GM21723 (cell line): Measurements from ENCODE around the gene PLA2G6.

ENCODE experiments used
- ATAC-seq: cut with Tn5 transposase; IDR thresholded peaks from one replicate; pipeline ENCODE4 v1.9.1; 2021; ENCODE audit warnings: mild to moderate bottlenecking, moderate library complexity; ENCODE audit not compliant: unreplicated experiment

PLA2G6 gene

DNA sequence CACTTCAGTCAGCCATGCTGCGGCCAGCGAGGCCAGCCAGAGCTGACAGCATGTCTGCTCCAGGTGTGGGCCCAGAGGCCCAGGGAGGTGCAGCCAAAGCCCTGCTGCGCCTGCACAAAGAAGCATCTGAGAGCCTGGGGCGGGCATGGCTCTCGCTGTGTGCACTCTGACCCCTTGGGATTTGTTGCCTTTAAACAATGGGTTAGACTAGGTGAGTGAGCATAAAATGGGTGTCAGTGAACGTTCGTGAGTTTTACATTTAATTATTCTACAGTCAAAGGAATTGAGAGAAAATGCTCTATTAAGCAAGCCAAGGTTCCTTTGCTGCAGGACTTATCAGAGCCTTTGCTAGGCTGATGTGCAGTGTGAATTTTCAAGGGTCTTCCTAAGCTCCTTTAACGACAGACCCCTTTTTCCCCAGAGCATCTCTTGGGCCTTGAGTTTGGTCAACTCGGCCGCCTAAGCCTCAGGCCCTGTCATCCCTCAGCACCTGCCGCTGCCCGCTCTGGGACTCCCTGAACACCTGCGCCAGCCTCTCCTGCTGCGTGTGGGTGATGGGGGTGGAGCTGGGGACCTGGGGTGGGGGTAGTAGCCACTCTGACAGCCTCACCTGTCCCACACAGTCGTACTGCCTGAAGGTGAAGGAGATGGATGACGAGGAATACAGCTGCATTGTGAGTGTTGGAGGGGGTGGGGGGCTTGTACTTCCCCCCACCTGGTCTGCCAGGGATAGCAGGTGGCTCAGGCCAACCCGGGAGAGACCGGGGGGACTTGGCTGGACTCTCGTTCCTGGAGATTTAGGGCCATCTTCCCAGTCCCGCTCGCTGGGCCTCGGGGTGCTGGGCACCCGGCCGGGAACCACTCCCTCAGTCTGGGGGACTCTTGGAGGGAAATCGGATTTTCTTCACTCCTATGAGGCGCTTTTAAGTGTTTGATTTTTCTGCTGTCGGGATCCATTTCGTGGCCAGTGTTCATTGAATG is 108.2 kb downstream of the PLA2G6 start:
- ATAC-seq: no peak

DNA sequence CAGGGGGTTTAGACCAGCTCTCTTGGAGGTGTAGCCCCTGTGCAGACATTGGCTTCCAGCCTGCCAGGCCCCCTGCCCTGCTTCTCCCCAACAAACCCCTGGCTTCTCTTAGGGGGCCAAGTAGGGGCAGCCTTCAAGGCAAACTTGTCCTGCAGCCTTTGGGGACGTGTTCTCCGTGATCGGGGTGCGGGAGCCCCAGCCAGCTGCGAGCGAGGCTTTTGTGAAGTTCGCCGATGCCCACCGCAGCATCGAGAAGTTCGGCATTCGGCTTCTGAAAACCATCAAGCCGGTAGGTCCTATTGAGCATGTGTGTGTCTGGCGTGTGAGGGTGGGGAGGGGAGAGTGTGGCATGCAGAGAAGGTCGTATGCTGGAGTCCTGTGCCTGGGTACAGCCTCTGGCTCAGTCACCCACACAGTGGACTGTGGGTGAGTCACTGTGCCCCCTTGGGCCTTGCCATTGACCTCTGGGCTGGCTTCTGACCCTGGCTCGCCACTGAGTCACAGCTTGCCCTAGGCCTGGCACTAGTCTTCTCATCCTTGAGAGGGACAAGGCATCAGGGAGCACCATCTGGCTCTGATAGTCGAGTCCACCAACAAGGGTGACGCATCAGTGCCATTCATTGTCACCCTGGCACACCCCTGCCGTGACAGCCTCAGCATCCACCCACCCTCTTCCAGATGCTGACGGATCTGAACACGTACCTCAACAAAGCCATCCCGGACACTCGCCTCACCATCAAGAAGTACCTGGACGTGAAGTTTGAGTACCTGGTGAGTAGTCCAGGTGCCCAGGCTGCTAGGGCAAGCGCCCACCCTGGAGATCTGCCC is 109.1 kb downstream of the PLA2G6 start:
- no peak for ATAC-seq

DNA sequence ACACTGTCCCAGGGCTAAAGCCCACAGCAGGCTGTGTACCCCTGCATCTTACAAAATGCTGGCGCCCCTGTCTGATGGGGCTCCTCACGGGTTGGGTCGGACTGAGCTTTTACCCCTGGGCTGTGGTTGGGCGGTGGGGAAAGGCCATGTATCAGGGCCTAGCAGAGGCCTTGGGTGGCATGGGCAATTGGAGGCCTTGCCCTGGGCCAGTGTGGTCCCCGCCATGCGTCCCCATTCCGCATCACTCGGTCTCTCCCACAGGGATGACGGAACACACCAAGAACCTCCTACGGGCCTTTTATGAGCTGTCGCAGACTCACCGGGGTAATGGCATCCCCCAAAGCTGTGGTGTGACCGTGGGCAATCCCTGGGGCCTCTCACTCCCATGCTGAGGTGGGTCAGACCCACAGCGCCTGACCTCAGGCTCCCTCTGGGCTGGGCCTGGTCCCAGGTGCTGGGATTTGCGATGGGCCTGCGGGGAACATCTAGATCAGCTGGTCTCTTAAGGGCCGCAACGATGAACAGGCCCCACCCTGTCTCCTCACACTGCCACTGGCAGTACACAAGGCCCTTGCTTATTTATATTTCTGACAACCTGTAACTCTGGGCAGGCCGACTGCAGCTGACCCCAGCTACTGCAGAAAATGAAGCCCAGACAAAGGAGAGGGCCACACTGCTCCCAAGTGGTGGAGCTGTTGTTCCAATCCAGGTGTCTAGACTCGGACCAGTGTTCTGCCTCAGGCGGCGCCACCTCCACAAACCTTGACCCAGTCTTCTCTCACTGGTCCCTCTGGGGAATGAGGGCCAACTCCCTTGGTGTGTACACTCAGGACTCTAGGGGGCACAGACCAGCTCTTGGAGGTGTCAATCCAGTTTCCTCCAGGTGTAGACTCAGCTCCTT is 110.0 kb downstream of the PLA2G6 start:
- no peak for ATAC-seq

DNA sequence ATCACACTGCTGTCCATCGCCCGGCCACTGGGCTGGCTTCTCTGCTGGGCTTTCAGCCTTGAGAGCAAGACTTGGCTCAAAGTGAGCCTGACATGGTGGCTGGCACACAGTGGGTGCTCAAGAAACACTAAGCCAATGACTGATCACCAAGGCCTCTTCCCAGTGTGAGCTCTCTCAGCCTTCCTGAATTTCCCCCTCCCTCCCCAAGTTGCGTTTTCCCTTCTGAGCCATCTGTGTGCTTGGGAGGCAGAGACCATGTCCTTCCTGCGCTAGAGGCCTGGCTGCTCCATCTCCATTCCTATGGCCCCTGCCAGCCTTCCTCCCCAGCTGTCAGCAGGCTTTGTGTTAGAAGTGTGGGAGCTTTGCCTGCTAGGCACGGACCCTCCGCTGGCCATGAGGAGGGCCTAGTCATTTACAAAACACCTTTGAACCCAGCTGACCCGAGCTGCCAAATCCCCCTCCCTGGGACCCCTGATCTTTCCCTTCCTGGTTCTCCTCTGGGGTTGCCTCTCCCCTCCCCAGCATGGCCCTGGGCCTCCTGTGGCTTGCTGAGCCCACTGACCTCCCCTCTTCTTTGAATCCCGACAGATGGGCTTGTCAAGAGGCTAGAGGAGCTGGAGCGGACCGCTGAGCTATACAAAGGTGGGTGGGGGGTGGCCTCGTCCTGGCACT is 111.2 kb downstream of the PLA2G6 start:
- ATAC-seq: no peak

DNA sequence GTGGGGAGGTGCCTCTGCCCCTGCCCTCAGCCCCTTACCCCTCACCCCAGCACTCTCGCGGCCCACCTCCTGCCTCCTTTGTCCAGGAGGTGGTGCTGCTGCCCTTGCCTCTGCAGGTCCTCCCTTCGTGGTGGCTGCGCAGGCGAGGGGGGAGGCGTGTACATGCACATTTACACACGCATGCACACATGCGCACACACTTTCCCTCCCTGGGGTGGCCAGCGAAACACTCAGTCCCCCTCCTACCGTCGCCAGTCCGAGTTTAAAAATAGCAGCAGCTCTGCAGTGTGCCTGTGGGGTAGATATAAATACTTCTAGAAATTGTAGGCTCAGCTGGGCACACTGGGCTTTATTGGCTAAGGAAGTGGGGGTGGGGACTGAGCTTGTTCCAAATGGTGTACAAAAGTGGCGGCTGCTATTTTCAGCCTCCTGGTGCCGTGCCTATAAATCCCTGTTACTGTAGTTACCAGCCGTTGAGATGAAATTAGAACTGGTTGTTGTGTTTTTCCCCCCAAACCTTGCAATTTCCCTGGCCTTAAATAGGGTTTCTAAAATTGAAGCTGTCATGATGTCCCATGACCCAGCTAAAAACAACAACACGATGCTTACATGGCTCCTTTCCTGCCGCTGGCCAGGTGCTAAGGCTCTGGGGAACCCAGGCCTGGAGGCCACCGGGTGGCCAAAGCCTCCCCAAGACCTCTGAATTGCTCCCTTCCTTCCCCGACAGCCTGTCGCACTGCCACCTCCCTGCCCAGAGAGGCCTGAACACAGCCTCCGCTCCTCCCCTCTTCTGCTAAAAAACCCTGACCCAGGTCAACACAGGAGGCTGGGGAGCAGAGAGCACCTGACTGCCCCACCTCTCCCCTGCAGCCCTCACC is 112.0 kb downstream of the PLA2G6 start:
- ATAC-seq: no peak

DNA sequence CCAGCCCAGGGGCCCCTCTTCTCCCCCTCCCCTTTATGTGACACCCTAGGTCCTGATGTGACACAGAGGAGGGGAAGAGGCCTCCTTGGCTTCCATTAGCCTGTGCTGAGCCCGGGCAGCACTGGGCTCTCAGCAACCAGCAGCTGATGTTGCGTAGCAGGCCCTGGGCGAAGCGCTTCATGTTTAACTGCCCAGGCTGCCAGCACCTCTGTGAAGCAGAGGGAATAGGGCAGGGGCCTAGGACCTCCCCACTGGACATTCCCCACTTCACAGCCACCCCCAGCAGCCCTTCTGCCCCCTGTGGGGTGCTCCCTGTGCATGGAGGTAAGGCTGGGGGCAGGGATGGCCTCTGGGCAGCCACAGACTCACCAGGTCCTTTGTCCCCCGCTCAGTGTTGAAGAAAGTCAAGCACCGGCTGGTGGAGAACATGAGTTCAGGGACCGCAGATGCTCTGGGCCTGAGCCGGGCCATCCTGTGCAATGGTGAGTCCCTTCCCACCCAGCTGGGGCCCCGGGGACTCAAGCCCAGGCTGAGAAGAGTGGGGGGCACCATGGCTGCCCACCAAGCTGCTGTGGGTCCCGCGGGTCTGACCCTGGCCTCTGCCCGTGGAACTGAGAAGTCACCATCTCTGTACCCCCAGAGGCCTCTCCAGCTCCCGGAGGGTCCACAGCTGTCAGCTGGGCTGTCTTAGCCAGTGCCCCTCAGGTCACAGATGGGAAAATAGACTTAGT is 112.8 kb downstream of the PLA2G6 start:
- ATAC-seq: no peak

DNA sequence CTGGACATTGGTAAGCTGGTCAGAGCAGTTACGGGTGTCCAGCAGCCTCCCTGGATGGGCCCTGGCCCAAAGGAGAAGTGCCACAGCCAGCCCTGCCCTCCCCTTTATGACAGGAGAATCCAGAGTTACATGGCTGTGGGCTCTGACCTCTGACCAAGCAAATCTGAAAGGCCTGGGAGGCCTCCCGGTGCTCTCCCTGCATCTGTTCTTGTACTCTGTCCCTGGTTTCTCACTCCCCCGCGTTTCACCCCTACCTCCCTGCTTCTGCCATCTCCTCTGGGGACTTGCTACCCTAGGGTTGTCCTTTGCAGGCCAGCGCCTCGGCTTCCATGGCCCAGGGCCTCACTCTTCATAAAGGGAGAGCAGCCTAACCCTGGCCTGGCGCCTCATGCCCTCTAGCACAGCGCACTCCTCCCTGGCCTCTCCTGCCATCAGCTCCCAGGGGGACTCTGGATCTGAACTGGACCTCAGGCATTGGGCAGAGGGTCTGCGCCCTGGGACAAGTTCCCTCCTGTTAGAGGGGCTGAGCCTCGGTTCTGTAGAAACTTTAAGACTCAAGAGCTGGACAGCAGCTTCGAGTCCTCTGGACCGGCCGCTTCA is 113.8 kb downstream of the PLA2G6 start:
- ATAC-seq: no peak

DNA sequence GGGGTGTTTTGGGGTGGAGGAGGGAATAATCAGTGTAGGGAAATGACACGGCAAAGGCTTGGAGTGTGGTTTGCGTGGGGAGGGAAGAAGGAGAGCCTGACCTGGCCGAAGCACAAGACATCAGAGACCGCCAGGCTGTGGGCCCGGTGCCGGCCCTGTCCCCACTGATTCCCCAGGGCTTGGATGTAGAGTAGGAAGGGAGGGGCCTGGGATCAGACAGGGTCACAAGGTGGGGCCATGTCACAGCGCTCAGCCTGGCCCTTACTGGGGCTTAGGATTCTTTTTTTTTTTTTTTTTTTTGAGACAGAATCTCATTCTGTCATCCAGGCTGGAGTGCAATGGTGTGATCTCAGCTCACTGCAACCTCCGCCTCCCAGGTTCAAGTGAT is 114.6 kb downstream of the PLA2G6 start:
- no peak for ATAC-seq

DNA sequence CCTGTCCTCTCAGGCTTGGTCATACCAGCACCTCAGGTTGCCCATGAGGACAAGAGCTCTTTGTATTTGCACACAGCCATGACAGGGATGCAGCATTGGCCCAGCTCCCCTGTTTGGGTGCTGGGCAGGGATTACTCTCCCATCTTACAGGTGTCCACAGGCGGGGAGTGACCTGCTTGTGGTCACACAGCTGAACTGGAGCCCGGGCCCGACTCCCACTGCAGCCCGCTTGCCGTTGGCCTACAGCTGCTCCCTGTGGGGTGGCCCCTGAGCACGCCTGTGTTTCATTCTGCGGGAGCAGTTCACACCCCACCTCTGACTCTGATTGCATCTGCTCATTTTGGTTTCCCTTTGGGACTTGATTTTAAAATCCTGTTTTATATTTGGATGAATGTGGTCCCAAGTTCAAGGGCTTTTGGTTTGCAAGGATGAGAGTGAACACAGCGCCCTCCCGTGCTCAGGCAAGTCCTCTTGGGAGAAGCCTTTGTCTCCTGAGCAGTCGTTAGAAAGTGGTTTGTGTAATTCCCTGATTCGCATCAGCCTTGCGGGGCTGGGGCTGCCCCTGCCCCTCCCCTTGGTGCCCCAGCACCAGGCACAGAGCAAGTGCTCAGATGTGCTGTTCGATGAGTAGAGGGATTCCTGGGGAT is 115.1 kb downstream of the PLA2G6 start:
- ATAC-seq: no peak

DNA sequence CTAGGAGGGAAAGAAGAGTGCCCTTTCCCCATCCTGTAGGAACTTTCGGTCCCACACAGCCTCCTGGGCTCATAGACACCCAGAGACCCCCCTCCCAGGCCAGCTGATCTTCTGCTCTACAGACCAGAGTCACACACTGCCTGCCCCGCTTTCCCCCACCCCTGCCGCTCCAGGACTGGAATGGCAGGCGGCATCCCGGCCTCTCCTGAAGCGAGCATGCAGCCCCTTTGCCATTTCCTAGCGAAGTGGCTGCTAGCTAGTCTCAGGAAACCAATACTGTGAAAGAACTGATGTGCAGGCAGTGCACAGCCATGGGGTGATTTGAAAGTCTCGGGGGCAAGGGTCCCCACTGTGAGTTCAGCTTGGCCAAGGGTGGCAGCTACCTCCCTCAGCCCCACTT is 116.1 kb downstream of the PLA2G6 start:
- ATAC-seq: no peak

DNA sequence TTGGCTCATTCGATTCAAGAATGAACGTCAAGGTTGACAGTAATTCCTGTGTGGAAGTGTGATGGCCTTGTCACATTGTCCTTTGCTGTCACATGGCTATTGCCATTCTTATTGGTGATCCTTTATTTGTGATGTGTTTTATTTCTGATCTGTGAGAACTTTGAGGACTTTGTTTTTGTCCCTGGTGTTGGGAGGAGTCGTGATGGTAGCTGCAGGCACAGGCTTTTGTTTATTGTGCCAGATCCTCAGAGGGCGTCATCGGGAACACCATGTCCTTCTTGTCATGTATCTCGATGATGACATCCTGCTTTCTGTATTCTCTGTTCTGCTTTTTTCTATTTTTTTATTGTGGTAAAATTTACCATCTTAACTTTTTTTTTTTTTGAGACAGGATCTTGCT is 118.8 kb downstream of the PLA2G6 start:
- ATAC-seq: no peak
